HCT116 (cell line): Measurements from ENCODE around the gene CENPP. TPM values are rescaled to one million over a fixed set of nuclear protein-coding genes. Genes with fewer than 3 reads are reported as not detected.

Experiments used
- ATAC-seq: fragments of 200-7000 bp; cut with Tn5 transposase; 2 replicates; pipeline ENCODE4 v1.9.1; 2020; ENCODE audit warnings: mild to moderate bottlenecking, moderate library complexity
- Bru-seq: library from RNA; stranded (reverse); fragments of 400-500 nt; gene quantifications from one replicate; lab custom pipeline; 2021; lab: Mats Ljungman, UMichigan
- BruChase-seq, 2 experiments: library from RNA; stranded (reverse); fragments of 400-500 nt; gene quantifications; one replicate each; lab custom pipeline; 2021; lab: Mats Ljungman, UMichigan
- BruUV-seq: library from RNA; stranded (reverse); fragments of 400-500 nt; replicated peaks from 2 replicates; lab custom pipeline; 2021; lab: Mats Ljungman, UMichigan
- CTCF ChIA-PET: fragments of 300-600 bp; sonication (Branson Sonifier 250); formaldehyde crosslinking; loops from one replicate; lab custom pipeline; 2021; ENCODE audit warnings: antibody characterized with exemption; lab: Charles Lee
- POLR2A ChIA-PET: fragments of 300-600, 350-600 bp; sonication (Branson Sonifier 250); formaldehyde crosslinking; loops from one replicate; lab custom pipeline; 2021; ENCODE audit warnings: antibody characterized with exemption; lab: Charles Lee
- RAD21 ChIA-PET, 2 experiments: fragments of 300-600 bp; sonication (Branson Sonifier 250); formaldehyde crosslinking; loops; one replicate each; lab custom pipeline; 2023; ENCODE audit warnings: low total read pairs in 2 of 2; ENCODE audit not compliant: uncharacterized antibody in 2 of 2, unreplicated experiment in 2 of 2, low non-redundant PET in 1 of 2; lab: Charles Lee
- DNase-seq: peaks from one replicate; pipeline ENCODE4 v3.0.0-alpha.2; 2010; ENCODE audit warnings: low read depth, low spot score
- H2AFZ ChIP-seq: fragments of 200-600 bp; shearing (Covaris generic), sonication (generic); 2 replicates; pipeline ENCODE4 v1.6.1; 2017; ENCODE audit warnings: low read depth, mixed run types, mixed read lengths, antibody characterized with exemption, low read length; ENCODE audit not compliant: poor library complexity, severe bottlenecking
- H3K27ac ChIP-seq: 2 replicates; pipeline ENCODE4 v1.5.1; 2012; ENCODE audit warnings: low read depth, low read length
- H3K27me3 ChIP-seq: fragments of 200-600 bp; sonication (generic); 2 replicates; pipeline ENCODE4 v1.6.1; 2016; ENCODE audit warnings: mixed run types, low read length, mixed read lengths; ENCODE audit not compliant: insufficient read depth
- H3K36me3 ChIP-seq, 2 experiments: fragments of 200-500 bp in 1 of 2; fragments of 200-600 bp in 1 of 2; sonication (Bioruptor generic) in 1 of 2; sonication (generic) in 1 of 2; 2 replicates each; pipeline versions ENCODE4 v1.5.1 to v1.6.1; 2014 to 2016; ENCODE audit warnings: low read length in 2 of 2, inconsistent platforms in 1 of 2, mixed read lengths in 1 of 2, mixed run types in 1 of 2; ENCODE audit not compliant: insufficient read depth in 2 of 2, control insufficient read depth in 1 of 2
- H3K4me1 ChIP-seq, 2 experiments: fragments of 200-600 bp in 1 of 2; sonication (generic) in 1 of 2; 2 replicates each; pipeline versions ENCODE4 v1.5.1 to v1.6.1; 2012 to 2017; ENCODE audit warnings: low read length in 2 of 2, inconsistent platforms in 1 of 2, mild to moderate bottlenecking in 1 of 2, mixed read lengths in 1 of 2, mixed run types in 1 of 2, moderate library complexity in 1 of 2; ENCODE audit not compliant: insufficient read depth in 2 of 2, control insufficient read depth in 1 of 2
- H3K4me2 ChIP-seq: fragments of 200-600 bp; sonication (generic); 2 replicates; pipeline ENCODE4 v1.6.1; 2017; ENCODE audit warnings: mixed run types, low read length, mixed read lengths
- H3K4me3 ChIP-seq, 2 experiments: fragments of 200-600 bp in 1 of 2; sonication (generic) in 1 of 2; replicated peaks in 1 of 2; 2 replicates each; pipeline ENCODE4 v1.5.1; 2011 to 2016; ENCODE audit warnings: low read length in 2 of 2, control low read depth in 1 of 2, low read depth in 1 of 2, mild to moderate bottlenecking in 1 of 2, mixed read lengths in 1 of 2, mixed run types in 1 of 2
- H3K79me2 ChIP-seq: fragments of 200-600 bp; sonication (generic); 2 replicates; pipeline ENCODE4 v1.6.1; 2017; ENCODE audit warnings: mild to moderate bottlenecking, mixed run types, low read length, moderate library complexity, mixed read lengths; ENCODE audit not compliant: insufficient read depth
- H3K9ac ChIP-seq: fragments of 200-600 bp; sonication (generic); 2 replicates; pipeline ENCODE4 v1.6.1; 2016; ENCODE audit warnings: low read length, mixed read lengths
- H3K9me2 ChIP-seq: fragments of 200-600 bp; sonication (generic), shearing (Covaris generic); 2 replicates; pipeline ENCODE4 v1.6.1; 2017; ENCODE audit warnings: mixed run types, mild to moderate bottlenecking, moderate library complexity; ENCODE audit not compliant: insufficient read depth
- H3K9me3 ChIP-seq, 2 experiments: fragments of 200-500 bp in 1 of 2; fragments of 200-600 bp in 1 of 2; sonication (Bioruptor generic) in 1 of 2; sonication (generic) in 1 of 2; 2 replicates each; pipeline ENCODE4 v1.6.1; 2014 to 2017; ENCODE audit warnings: low read length in 2 of 2, mixed read lengths in 2 of 2, inconsistent platforms in 1 of 2, low read depth in 1 of 2, mild to moderate bottlenecking in 1 of 2, mixed run types in 1 of 2, moderate library complexity in 1 of 2; ENCODE audit not compliant: control insufficient read depth in 1 of 2, insufficient read depth in 1 of 2
- H4K20me1 ChIP-seq: fragments of 200-600 bp; sonication (generic), shearing (Covaris generic); 2 replicates; pipeline ENCODE4 v1.6.1; 2017; ENCODE audit warnings: mixed run types, mild to moderate bottlenecking, moderate library complexity; ENCODE audit not compliant: insufficient read depth
- ATF3 ChIP-seq: IDR thresholded peaks from 2 replicates; pipeline ENCODE4 v1.6.1; 2012
- CBX3 ChIP-seq: IDR thresholded peaks from 2 replicates; pipeline ENCODE4 v1.6.1; 2012; ENCODE audit warnings: low read depth
- CTCF ChIP-seq, 3 experiments: fragments of 200-600 bp in 1 of 3; sonication (generic) in 1 of 3; IDR thresholded peaks in 2 of 3; conservative IDR thresholded peaks in 1 of 3; 2 replicates each; pipeline ENCODE4 v1.5.1; 2012 to 2017; ENCODE audit warnings: low read depth in 2 of 3, low read length in 2 of 3, antibody characterized with exemption in 1 of 3, borderline replicate concordance in 1 of 3, control low read depth in 1 of 3, mild to moderate bottlenecking in 1 of 3, mixed read lengths in 1 of 3, mixed run types in 1 of 3, moderate library complexity in 1 of 3; ENCODE audit not compliant: insufficient read depth in 1 of 3
- EGR1 ChIP-seq: IDR thresholded peaks from 2 replicates; pipeline ENCODE4 v1.6.1; 2012; ENCODE audit warnings: low read depth
- ELF1 ChIP-seq: IDR thresholded peaks from 2 replicates; pipeline ENCODE4 v1.6.1; 2012; ENCODE audit warnings: low read depth, borderline replicate concordance
- EZH2 ChIP-seq: fragments of 200-600 bp; sonication (generic); IDR thresholded peaks from 2 replicates; pipeline ENCODE4 v1.6.1; 2017; ENCODE audit warnings: antibody characterized with exemption, mixed run types
- EZH2phosphoT487 ChIP-seq: fragments of 200-600 bp; IDR thresholded peaks from 2 replicates; pipeline ENCODE4 v1.6.1; 2018; ENCODE audit warnings: antibody characterized with exemption, borderline replicate concordance
- FOSL1 ChIP-seq: IDR thresholded peaks from 2 replicates; pipeline ENCODE4 v1.6.1; 2012; ENCODE audit warnings: low read depth
- JUND ChIP-seq: IDR thresholded peaks from 2 replicates; pipeline ENCODE4 v1.6.1; 2012
- MAX ChIP-seq: IDR thresholded peaks from 2 replicates; pipeline ENCODE4 v1.6.1; 2012
- POLR2A ChIP-seq: IDR thresholded peaks from 2 replicates; pipeline ENCODE4 v1.7.0; 2011; ENCODE audit warnings: borderline replicate concordance; ENCODE audit not compliant: insufficient read depth, insufficient read length; ENCODE audit errors: extremely low read depth
- POLR2AphosphoS5 ChIP-seq: IDR thresholded peaks from 2 replicates; pipeline ENCODE4 v1.6.1; 2011; ENCODE audit warnings: mild to moderate bottlenecking, low read depth, low read length, moderate library complexity
- RAD21 ChIP-seq: IDR thresholded peaks from 2 replicates; pipeline ENCODE4 v1.6.1; 2012; ENCODE audit warnings: low read depth, mild to moderate bottlenecking
- SP1 ChIP-seq: IDR thresholded peaks from 2 replicates; pipeline ENCODE4 v1.6.1; 2012; ENCODE audit warnings: low read depth
- SRF ChIP-seq: IDR thresholded peaks from 2 replicates; pipeline ENCODE4 v1.6.1; 2012; ENCODE audit warnings: low read depth
- TCF7L2 ChIP-seq: IDR thresholded peaks from 2 replicates; pipeline ENCODE4 v1.7.0; 2011; ENCODE audit warnings: borderline replicate concordance, inconsistent platforms; ENCODE audit not compliant: insufficient read depth, insufficient read length; ENCODE audit errors: extremely low read depth
- YY1 ChIP-seq: IDR thresholded peaks from 2 replicates; pipeline ENCODE4 v1.6.1; 2011; ENCODE audit warnings: low read length, low read depth, moderate library complexity, mild to moderate bottlenecking; ENCODE audit not compliant: insufficient replicate concordance; ENCODE audit errors: extremely low read depth
- ZBTB33 ChIP-seq: IDR thresholded peaks from 2 replicates; pipeline ENCODE4 v1.6.1; 2011; ENCODE audit warnings: mild to moderate bottlenecking, low read length, moderate library complexity; ENCODE audit not compliant: insufficient replicate concordance; ENCODE audit errors: extremely low read depth
- ZFX ChIP-seq: fragments of 450-650 bp; IDR thresholded peaks from 2 replicates; pipeline ENCODE4 v1.6.1; 2017
- intact Hi-C: fragments of 100-400 bp; cut with micrococcal nuclease; formaldehyde crosslinking; loops from 2 replicates; pipeline ENCODE4 v1.10.0; 2022
- long read RNA-seq: library from polyadenylated mRNA; unstranded; transcript quantifications from one replicate; pipeline ENCODE4 v2.0.0, GENCODE V29; 2021; ENCODE audit not compliant: unreplicated experiment
- polyA plus RNA-seq: library from polyadenylated mRNA; unstranded; fragments of >200 nt; gene quantifications from 2 replicates; pipeline ENCODE4 v1.2.1, GENCODE V29; 2012; ENCODE audit warnings: missing spikeins
- total RNA-seq: library from RNA; stranded (reverse); gene quantifications from one replicate; pipeline ENCODE4 v1.2.1, GENCODE V29; 2021; ENCODE audit not compliant: unreplicated experiment

The CENPP gene
- total RNA-seq (7.0 TPM), Bru-seq, nascent RNA (percentile 47 among the genes with signal in this experiment), BruChase-seq, experiment 1, labeled RNA remaining after a 6-hour chase (percentile 48 among the genes with signal in this experiment), BruChase-seq, experiment 2, labeled RNA remaining after a 2-hour chase (percentile 57 among the genes with signal in this experiment)
- polyA plus RNA-seq = 1.0 and 1.6 TPM in 2 replicates
- long read RNA-seq, partial matches to known transcripts = 0 of 6 reads
- long read RNA-seq, other reads (novel, unspliced or antisense) = 5 of 6 reads

- ChIA-PET CTCF (interaction anchor here (0.7 to 1.4 kb wide), 3 partner anchors 114 to 466 kb away, joined by 3 to 5 read pairs (median 3); no protein-coding TSS in a partner anchor), POLR2A (interaction anchor here (1.0 kb wide), 1 partner anchor 113 kb away, joined by 4 read pairs; no protein-coding TSS in a partner anchor), RAD21 (no interaction called here)
- Histone ChIP-seq H3K9me2 (no peaks in the 10 kb centered on the region), H4K20me1 (no peaks in the 10 kb centered on the region), H3K4me1 (peaks cover 9 to 17% of the 10 kb centered on the region in 2 experiments; a peak in 3 of 4 replicates), H3K4me3 (peak within 1 kb of the TSS; percentile 86 to 88), H3K4me2 (peak within 1 kb of the TSS; percentile 82), H3K79me2 (peaks cover 31% of the 10 kb centered on the region), H2AFZ (peak within 1 kb of the TSS; percentile 83), H3K27me3 (no peaks in the 10 kb centered on the region), H3K9me3 (no peaks in the 10 kb centered on the region), H3K27ac (peak within 1 kb of the TSS; percentile 87), H3K36me3 (peaks cover 13 to 14% of the 10 kb centered on the region in 2 experiments; a peak in 3 of 4 replicates), H3K9ac (peak within 1 kb of the TSS; percentile 88)
- intact Hi-C loops = loop anchor here (1.0 to 5.0 kb wide), 2 partner anchors 345 to 467 kb away; partner anchors contain the start of gene IPPK
- DNase-seq (peak; percentile 88), ATAC-seq (peak; percentile 88)
- no TSS peak for BruUV-seq
- TF ChIP-seq ZFX = no peak
- peak; percentile 98 for TF ChIP-seq MAX
- peak; percentile 90 for TF ChIP-seq SP1
- TF ChIP-seq EGR1 = no peak
- TF ChIP-seq CBX3 = peak; percentile 89
- TF ChIP-seq SRF = peak; percentile 63; the same call in 1 of the 2 replicates
- TF ChIP-seq YY1 = peak; percentile 59
- TF ChIP-seq ELF1 = peak; percentile 85
- peak; percentile 93 for TF ChIP-seq POLR2AphosphoS5
- peak; percentile 69 for TF ChIP-seq TCF7L2
- no peak for TF ChIP-seq EZH2
- no peak for TF ChIP-seq RAD21
- peak; percentile 63 for TF ChIP-seq POLR2A
- TF ChIP-seq CTCF (IDR thresholded peaks at IDR 0.05 in 2 of 3, conservative IDR thresholded peaks at IDR 0.05 in 1 of 3; ENCODE audit: borderline replicate concordance in 1 of 3, insufficient read depth in 1 of 3, low read depth in 2 of 3, low read length in 2 of 3) = no peak
- no peak for TF ChIP-seq EZH2phosphoT487
- TF ChIP-seq FOSL1 = no peak
- TF ChIP-seq ATF3 = no peak
- TF ChIP-seq ZBTB33 = peak; percentile 47
- peak; percentile 87 for TF ChIP-seq JUND
Observed at GRCh38 chr9:92325269-92325990, at the start of gene CENPP, which contains the start of gene NOL8. Gene CENPP, plus strand, starts transcription at chr9:92325953. Gene NOL8, minus strand, starts transcription at chr9:92325350. Its CDS starts 1,189 bp downstream, at chr9:92324161.
